Subcutaneous adipose tissue (tissue), 4 donors: Measurements from ENCODE around the gene SLC22A17. TPM values are rescaled to one million over a fixed set of nuclear protein-coding genes. Genes with fewer than 3 reads are reported as not detected.

ENCODE experiments used
- CTCF ChIP-seq: fragments of 450-650 bp; IDR thresholded peaks from one replicate; pipeline ENCODE4 v1.5.1; 2016; ENCODE audit warnings: low read depth, mild to moderate bottlenecking, control low read depth, antibody characterized with exemption, moderate library complexity
- total RNA-seq, 4 donors: library from RNA; depleted of rRNA; stranded (reverse); fragments of >200 nt; gene quantifications; one replicate each; pipeline ENCODE4 v1.1.0, GENCODE V29; 2016

Gene SLC22A17
- total RNA-seq, 4 donors from 2014 or later = 1.8 to 5.5 (median 4.2) TPM

DNA sequence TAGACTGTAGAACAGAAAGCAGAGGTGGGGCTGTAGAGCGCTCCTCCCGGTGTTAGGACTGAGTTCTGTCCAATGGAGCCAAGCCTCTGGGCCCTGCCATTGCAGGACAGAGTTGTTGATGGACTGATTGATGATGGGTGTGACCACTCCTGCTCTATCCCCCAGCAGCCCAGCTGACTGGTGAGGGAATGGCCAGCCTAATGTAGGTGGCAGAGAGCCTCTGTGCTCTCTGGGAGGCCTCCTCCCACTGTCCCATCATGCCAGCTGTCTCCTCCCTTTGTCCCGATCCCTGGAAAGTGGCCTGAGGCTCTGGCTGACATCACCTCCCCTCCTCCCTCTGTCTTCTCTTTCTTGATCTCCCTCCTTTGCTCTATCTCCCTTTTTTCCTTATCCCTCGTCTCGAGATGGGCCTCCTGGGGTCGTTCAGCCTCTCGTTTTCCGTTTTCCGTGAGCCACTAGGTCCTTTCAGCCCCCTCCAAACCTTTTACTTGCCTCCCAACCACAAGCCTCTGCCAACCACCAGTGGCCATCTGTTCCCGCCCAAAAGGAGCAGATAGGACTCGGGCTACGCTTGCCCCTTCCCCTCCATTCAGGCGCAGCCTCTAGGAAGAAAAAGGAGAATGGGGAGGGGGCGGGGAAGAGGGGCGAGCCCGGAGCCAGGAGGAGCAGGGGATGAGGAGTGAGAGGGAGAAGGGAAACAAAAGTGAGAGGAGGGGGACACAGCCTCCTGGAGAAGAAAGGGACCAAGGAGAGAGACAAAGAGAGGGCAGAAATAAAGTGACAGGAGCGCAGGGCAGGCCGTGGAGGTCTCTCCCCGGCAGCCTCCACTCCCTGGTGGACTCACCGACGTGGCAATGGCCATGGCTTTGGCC, 11.7 kb upstream of the SLC22A17 start:
- TF ChIP-seq CTCF = no peak

GRCh38 chr14:23362200-23362599, 9.5 kb upstream of the SLC22A17 start:
- no peak for TF ChIP-seq CTCF

DNA sequence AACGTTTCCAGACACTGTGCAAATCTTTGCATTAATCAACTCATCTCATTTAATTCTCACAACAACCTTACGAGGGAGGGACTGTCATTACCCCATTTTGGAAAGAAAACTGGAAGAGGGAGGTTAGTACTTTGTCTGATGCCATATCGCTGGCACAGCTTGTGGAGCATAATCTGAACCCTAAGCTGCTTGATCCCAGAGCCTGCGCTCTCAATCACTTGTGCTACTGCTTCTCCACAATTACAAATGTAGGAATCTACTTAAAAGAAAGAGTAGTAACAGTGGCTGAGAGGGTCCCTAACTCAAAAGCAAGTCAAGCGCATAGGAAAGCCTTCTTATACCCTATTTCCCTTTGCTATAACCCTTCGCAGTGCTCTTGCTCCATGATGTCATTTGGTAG, 9.1 kb upstream of the SLC22A17 start:
- no peak for TF ChIP-seq CTCF

DNA sequence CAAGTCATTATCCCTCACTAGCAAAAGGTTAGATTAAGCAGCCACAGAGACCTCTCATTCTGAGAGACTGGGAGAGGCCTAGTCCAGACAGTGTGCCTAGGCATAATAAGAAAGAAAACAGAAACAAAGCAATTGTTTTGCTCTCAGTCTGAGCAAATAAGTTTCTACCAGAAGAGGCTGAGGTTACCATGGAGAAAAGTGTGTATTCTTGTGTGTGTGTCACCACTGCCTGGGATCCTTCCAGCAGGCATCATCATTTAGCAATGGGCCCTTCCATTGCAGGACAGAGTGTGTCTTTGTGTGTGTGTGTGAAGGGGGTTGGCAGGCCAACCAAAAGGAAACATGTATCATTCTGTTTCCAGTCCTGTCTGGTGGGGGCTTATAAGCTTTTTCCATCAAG, 8.6 kb upstream of the SLC22A17 start:
- no peak for TF ChIP-seq CTCF

DNA sequence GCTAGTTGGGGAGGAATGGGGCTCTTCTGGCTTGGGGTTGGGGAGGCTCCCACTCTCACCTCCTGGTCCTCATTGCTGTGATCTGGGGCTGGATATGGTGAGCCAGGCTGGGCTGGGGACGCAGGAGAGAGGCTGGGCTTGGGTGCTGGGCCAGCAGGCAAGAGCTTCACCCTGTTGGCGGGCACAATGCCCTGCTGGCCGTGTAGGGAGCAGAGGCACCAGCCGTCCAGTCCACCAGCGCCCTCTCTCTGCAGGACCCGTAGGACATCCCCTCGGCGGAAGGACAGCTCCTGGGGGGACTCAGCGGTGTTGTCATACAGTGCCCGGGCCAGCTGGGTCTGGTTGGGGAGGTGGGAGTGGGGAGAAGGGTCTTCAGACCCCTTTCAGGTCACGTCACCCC, 7.8 kb upstream of the SLC22A17 start:
- TF ChIP-seq CTCF = no peak

DNA sequence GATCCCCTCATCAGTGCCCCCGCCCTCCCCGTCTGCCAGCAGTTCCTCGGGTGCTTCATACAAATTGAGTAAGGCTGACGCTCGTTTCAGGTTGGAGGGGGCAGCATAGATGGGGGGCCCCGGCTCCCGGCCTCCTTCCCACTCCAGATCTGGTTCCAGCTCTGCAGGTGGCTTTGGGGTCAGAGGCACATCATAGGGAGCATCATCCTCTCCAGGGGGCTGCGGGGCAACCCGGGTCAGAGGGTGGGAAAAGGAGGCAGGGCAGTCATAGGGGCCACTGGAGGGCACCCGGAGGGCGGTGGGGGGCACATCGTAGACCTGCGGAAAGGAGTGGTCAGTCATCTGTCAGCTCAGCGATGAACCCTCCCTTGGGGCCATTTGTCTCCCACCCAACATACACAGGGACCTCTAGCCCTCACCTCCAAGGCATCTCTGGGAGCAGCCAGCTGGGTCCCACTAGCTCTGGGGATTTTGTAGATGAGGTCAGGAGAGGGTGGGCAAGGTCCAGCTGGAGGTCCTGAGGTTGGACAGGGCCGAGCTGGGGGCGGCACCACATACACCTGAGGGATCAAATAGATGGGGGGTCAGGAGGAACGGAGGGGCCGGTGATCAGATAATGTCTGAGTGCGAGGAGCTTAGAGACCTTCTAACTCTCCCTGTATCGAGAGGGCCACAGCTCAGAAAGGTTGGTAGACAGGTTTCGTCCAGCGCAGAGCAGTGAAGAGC, 7.2 kb upstream of the SLC22A17 start:
- TF ChIP-seq CTCF = no peak

DNA sequence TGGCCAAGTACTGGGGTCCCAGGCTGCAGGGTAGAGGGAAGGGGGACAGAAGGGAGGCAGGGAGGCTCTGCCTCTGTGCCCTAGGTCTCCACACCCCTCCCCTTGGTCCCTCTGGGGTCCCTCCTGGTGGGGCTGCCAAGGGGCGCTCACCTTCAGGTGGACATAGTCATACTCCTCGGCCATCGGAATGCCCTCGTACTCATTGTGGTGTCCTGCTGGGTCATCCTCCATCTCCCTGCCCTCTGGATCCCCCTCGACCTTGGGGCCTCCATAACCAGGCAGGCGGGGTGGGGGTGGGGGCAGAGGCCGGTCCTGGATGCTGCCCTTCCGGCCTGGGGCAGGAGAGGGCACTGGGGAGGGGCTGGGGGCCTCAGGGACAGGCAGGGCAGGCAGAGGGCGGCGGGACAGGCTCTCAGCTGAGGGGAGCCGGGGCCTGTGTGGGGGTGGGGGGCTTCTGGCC, 6.5 kb upstream of the SLC22A17 start:
- no peak for TF ChIP-seq CTCF
